Endothelial cell of umbilical vein (primary cell): Measurements from ENCODE around the gene LSP1.

Source experiments
- FOS ChIP-seq: IDR thresholded peaks from 2 replicates; pipeline ENCODE4 v1.6.1; 2011; ENCODE audit warnings: mild to moderate bottlenecking, low read length, moderate library complexity, borderline replicate concordance; ENCODE audit not compliant: insufficient read depth
- JUN ChIP-seq: IDR thresholded peaks from 2 replicates; pipeline ENCODE4 v1.6.1; 2011; ENCODE audit warnings: borderline replicate concordance, low read depth; ENCODE audit not compliant: insufficient read length, insufficient read depth
- POLR2AphosphoS5 ChIP-seq: IDR thresholded peaks from 2 replicates; pipeline ENCODE4 v1.6.1; 2012; ENCODE audit warnings: low read depth, mild to moderate bottlenecking, control low read depth, low read length, moderate library complexity; ENCODE audit not compliant: insufficient read depth
- TF ChIP-seq, protein P1 (sequence below), 2 donors: IDR thresholded peaks; 1 replicate in 1 of 2; 2 replicates in 1 of 2; pipeline ENCODE4 v1.5.1; 2011; ENCODE audit warnings: low read length in 2 of 2, mild to moderate bottlenecking in 2 of 2, moderate library complexity in 2 of 2, control low read depth in 1 of 2, inconsistent platforms in 1 of 2, low read depth in 1 of 2; ENCODE audit not compliant: insufficient read depth in 1 of 2; ENCODE audit errors: extremely low read depth in 1 of 2

DNA sequence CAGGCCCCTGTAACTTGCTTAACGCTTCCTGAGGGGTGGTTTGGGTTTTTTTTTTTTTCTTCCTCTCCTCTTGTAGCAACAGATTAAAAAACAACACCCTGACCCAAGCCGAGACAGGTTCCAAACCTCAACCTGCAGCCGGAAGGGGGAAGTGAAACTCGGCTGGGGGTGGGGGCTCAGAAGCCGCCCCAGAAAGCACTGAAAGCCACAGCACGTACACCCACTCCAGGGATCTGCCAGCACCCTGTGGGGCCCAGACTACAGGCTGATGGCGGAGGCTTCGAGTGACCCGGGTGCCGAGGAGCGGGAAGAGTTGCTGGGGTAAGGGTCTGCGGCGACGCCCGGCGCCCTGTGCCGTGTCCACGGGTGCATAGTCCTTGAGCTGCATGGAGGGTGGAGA, at the start of gene LSP1:
- TF ChIP-seq, protein P1, sequence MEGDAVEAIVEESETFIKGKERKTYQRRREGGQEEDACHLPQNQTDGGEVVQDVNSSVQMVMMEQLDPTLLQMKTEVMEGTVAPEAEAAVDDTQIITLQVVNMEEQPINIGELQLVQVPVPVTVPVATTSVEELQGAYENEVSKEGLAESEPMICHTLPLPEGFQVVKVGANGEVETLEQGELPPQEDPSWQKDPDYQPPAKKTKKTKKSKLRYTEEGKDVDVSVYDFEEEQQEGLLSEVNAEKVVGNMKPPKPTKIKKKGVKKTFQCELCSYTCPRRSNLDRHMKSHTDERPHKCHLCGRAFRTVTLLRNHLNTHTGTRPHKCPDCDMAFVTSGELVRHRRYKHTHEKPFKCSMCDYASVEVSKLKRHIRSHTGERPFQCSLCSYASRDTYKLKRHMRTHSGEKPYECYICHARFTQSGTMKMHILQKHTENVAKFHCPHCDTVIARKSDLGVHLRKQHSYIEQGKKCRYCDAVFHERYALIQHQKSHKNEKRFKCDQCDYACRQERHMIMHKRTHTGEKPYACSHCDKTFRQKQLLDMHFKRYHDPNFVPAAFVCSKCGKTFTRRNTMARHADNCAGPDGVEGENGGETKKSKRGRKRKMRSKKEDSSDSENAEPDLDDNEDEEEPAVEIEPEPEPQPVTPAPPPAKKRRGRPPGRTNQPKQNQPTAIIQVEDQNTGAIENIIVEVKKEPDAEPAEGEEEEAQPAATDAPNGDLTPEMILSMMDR (IDR thresholded peaks at IDR 0.05; ENCODE audit: extremely low read depth in 1 of 2, insufficient read depth in 1 of 2, low read depth in 1 of 2, low read length in 2 of 2), result no peak
- TF ChIP-seq FOS, result no peak
- TF ChIP-seq JUN, result no peak
- TF ChIP-seq POLR2AphosphoS5, result no peak
